OCI-LY3 (cell line): Measurements from ENCODE around the gene OR5K2.

Experiments used
- EZH2phosphoT487 ChIP-seq: fragments of 200-600 bp; shearing (Covaris generic); IDR thresholded peaks from 2 replicates; pipeline ENCODE4 v1.6.1; 2018; ENCODE audit warnings: antibody characterized with exemption, mixed run types, low read depth
- TF ChIP-seq, protein P1 (sequence below): fragments of 200-600, 300-600 bp; sonication (generic); IDR thresholded peaks from 2 replicates; pipeline ENCODE4 v1.5.1; 2014; ENCODE audit warnings: antibody characterized with exemption, low read length, low read depth

DNA sequence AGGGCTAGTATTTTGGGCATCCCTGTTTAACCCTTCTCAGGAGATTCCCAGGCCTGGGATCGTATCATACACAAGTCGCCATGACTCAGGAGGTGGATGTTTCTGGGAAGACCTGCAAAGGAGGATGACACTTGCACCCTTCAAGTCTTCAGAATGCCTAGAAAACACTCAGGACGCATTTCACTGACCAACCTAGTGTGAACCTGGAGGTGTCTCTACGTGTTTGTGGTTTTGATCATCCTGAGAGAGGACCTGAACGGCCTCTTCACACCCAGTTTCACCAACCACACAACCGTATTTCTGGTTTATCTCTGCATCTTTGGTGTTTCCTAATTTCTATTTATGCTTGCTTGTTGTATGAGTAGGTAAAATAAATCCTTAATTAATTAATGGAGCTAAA, 28.0 kb downstream of the OR5K2 start:
- TF ChIP-seq, protein P1, sequence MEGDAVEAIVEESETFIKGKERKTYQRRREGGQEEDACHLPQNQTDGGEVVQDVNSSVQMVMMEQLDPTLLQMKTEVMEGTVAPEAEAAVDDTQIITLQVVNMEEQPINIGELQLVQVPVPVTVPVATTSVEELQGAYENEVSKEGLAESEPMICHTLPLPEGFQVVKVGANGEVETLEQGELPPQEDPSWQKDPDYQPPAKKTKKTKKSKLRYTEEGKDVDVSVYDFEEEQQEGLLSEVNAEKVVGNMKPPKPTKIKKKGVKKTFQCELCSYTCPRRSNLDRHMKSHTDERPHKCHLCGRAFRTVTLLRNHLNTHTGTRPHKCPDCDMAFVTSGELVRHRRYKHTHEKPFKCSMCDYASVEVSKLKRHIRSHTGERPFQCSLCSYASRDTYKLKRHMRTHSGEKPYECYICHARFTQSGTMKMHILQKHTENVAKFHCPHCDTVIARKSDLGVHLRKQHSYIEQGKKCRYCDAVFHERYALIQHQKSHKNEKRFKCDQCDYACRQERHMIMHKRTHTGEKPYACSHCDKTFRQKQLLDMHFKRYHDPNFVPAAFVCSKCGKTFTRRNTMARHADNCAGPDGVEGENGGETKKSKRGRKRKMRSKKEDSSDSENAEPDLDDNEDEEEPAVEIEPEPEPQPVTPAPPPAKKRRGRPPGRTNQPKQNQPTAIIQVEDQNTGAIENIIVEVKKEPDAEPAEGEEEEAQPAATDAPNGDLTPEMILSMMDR, result no peak
- TF ChIP-seq EZH2phosphoT487, result no peak
